Left forelimb (tissue), 1 donor: Measurements from ENCODE around the gene MSH6.

Experiments used
- DNase-seq: peaks from one replicate; pipeline ENCODE4 v3.0.0-alpha.2; 2018; ENCODE audit warnings: low spot score

MSH6 gene

DNA sequence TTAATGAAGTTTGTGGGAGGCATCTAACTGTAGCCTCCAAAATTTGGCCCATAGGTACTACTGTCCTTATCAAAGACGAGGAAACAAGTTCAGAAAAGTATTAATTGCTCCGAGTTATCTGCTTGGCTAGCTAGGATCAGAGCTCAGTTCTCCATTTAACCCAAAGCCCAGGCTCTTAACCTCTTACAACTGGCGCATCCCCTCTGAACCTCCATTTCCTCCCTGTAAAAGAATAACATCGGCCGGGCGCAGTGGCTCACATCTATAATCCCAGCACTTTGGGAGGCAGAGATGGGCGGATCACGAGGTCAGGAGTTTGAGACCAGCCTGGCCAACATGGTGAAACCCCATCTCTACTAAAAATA, 3.5 kb upstream of the MSH6 start:
- DNase-seq = no peak

DNA sequence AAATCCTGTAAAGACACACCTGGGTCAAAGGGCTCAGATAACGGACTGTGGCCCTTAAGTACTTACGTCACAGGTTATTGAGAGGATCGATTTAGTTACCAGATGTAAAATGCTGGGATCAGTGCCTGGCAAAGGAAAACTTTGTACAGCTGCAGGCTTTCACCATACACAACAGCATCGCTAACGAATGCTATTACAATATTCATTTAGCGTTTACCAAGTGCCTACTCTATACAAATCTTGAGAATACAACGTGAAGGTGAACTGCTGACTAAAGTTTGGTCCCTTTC, 619 bp upstream of the MSH6 start:
- DNase-seq = no peak

DNA sequence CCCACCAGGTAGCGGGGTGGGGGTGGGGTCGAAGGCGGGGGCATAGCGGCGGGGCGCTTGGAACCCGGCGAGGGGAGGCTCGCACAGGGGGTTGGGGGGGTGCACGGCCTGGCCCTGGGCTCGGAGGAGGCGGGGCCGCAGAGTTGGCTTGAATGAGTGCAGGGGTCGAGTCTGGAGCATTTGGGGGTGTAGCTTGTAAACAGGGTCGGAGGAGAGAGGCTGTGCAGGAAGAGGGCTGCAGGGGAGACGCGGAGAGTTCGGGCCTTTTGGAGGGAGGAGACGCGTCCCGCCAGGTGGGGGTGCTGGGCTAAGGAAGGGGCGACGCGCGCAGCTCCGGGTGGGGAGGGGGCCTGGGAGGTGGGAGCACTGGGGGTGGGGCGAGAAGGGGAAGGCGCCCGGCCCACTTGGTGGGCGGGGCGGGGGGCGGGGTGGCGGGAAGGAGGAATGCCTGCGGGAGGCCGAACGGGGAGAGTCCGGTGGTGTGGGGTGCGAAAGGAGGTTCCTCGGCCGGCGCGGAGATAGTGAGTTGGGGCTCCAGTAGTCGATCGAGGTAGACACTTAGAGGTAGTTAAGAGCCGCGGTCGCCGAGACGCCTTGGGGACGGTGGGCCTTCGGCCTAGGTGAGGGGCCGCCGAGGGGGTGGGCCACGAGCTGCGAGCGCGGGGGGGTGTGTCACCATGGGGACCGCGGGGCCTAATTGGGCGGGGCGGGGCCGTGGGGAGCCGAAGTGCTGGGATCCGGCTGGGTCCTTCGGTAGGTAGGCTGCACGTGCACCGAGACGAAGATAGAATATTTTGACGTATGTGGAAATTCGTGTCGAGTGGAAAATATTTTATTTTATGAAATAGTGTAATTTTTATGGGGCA, 774 bp downstream of the MSH6 start:
- peak; percentile 91 for DNase-seq

DNA sequence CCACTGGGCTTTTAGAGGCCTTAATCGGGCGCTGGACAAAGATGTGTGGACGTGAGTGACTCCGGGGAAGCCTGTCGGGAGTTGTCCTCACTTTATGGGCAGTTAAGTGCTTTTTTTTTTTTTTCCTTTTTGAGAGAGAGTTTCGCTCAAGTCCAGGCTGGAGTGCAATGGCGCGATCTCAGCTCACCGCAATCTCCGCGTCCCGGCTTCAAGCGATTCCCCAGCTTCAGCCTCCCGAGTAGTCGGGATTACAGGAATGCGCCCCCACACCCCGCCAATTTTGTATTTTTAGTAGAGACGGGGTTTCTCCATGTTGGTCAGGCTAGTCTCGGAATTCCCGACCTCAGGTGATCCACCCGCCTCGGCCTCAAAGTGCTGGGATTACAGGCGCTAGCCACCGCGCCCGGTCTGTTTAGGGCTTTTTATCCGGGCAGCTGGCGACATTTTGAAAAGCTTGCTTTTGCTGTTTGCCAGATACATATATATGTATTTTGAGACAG, 1.5 kb downstream of the MSH6 start:
- peak; percentile 68 for DNase-seq

DNA sequence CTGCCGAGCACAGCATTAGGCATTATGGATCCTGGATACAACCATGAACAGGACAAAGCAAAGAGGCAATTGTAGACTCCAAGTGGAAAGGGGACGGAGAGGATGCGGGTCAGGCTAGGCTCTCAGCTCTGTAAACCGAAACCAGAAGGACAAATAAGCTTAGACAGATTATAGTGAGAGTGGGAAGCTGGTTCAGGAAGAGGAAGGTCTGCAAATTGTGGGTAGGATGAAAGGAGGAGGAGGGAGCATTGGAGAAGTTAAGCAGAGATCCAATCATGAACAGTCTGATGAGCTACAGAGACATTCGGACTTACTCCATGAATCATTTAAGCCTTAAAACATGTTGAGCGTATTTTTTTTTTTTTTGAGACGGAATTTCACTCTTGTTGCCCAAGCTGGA, 3.0 kb downstream of the MSH6 start:
- DNase-seq = peak; percentile 6

DNA sequence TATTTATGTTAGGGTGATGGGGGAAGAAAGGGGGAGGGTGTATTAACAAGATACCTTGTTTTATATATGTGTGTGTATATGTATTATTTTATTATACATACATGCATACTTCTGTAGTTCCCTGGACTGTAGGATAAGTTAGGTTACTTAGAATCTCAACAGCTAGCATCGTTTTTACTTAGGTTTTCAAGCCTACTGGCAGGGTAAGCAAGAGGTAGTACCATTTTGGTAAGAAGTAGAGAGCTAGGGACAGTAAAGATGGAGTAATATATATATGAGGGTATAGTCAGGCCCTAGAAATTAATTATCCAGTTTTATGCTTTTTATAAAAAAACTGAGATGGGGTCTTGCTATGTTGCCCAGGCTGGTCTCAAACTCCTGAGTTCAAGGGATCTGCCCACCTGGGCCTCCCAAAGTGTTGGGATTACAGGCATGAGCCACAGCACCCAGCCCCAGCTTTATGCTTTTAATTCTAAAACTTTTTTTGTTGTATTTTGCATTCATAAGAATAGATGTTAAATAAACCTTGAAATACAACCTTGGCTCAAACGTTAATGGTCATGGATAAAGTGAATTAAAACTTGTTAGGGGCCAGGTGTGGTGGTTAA, 13.2 kb downstream of the MSH6 start:
- no peak for DNase-seq

DNA sequence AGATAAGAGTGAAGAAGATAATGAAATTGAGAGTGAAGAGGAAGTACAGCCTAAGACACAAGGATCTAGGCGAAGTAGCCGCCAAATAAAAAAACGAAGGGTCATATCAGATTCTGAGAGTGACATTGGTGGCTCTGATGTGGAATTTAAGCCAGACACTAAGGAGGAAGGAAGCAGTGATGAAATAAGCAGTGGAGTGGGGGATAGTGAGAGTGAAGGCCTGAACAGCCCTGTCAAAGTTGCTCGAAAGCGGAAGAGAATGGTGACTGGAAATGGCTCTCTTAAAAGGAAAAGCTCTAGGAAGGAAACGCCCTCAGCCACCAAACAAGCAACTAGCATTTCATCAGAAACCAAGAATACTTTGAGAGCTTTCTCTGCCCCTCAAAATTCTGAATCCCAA, 15.7 kb downstream of the MSH6 start:
- no peak for DNase-seq

DNA sequence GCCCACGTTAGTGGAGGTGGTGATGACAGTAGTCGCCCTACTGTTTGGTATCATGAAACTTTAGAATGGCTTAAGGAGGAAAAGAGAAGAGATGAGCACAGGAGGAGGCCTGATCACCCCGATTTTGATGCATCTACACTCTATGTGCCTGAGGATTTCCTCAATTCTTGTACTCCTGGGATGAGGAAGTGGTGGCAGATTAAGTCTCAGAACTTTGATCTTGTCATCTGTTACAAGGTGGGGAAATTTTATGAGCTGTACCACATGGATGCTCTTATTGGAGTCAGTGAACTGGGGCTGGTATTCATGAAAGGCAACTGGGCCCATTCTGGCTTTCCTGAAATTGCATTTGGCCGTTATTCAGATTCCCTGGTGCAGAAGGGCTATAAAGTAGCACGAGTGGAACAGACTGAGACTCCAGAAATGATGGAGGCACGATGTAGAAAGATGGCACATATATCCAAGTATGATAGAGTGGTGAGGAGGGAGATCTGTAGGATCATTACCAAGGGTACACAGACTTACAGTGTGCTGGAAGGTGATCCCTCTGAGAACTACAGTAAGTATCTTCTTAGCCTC, 16.2 kb downstream of the MSH6 start:
- no peak for DNase-seq

DNA sequence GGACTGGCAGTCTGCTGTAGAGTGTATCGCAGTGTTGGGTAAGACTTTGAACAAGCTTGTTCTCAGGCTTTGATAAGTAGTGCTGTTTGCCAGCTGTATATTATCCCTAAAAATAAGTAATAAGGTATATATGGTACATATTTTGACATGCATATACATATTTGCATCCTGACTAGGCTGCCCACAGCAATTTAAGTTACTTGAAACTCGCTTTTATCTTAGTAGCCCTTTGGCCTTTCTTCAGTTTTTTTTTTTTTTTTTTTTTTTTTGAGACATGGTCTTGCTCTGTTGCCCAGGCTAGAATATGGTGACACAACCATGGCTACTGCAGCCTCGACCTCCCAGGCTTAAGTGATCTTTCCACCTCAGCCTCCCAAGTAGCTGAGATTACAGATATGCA, 18.2 kb downstream of the MSH6 start:
- DNase-seq = no peak

DNA sequence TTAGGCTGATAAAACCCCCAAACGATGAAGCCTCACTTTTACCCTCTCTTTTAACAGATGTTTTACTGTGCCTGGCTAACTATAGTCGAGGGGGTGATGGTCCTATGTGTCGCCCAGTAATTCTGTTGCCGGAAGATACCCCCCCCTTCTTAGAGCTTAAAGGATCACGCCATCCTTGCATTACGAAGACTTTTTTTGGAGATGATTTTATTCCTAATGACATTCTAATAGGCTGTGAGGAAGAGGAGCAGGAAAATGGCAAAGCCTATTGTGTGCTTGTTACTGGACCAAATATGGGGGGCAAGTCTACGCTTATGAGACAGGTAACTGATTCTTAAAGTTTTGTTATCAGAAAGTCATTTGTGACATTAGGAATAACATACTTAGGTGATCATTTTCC, 20.4 kb downstream of the MSH6 start:
- no peak for DNase-seq

DNA sequence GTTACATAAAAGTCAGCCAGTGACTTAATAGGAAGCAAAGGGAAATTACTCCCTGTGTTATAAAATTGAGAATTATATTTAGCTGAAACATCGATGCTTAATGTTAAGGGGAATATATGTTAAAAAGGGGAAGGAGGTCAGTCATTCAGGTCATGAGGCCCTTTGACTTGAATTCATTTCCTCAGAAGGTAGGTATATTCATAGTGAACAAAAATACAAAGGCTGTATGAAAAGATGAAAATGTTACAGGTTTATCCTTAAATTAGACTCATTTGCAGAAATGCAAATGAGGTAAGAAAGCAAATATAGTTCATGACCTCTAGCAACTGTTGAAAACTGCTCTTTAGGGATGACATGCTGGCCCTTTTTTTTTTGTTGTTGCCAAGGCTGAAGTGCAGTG, 20.8 kb downstream of the MSH6 start:
- no peak for DNase-seq

DNA sequence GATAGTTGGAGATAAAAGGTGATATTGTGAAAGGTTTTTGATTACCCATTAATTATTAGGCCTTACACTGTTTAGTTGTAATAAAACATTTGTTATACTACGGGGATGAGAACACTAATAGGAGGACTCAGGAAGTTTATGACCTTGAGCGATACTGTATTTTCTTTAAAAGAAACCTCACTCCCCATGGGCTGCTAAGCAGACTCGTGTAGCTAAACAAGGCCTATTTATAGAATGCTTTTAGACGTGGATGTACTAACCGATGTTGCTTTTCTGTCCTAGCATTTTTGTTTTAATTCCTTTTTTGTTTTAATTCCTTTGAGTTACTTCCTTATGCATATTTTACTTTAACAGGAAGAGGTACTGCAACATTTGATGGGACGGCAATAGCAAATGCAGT, 22.9 kb downstream of the MSH6 start:
- DNase-seq = no peak

DNA sequence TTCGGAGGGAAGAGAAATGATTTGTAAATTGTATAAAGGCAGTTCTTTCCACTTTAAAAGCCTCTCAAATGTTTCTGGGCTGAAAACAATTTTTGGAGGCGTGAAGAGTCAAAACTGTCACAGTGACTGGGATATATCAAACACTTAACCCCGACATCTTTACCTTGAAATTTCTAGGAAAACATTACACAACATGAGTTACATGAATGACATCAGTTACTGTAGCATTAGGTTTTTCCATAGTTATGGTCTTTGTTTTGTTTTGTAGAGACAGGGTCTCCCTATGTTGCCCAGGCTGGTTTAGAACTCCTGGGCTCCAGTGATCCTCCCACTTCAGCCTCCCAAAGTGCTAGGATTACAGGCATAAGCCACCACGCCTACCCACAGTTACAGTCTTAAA, 25.7 kb downstream of the MSH6 start:
- DNase-seq = no peak

DNA sequence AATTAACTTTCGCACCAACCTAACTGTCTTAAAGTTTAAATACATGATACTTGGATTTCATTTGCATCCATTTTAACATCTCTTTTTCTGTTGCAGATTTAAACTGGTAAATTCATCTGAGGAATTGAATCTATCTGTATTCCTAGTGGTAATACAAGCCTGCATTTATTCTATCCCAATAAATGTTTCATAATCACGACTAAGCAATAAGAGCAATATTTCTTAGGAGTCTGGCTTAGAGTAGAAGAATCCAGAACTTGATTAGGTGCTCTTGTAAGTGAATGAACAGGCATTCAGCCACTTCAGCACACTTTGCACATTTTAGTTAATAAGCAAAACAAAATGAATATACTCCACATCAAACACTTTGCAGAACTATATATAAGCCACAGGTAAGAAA, 27.0 kb downstream of the MSH6 start:
- no peak for DNase-seq

DNA sequence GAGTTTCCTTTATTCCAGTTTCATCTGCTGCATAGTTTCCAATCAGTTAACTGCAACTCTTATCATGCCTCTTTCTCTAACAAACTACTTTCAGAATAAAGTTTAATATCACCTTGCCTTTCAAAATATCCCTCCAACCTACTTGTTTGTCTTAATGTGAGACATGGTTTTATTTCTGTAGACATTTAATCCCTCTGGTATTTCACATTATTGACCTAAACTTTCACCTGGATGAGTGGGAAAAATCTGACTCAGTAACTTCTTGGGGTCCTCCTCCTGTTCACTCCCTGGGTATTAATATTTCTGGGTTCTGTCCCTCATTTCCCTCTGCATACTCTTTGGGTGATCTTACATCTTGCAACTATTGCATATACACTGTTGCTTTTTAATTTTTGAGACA, 27.9 kb downstream of the MSH6 start:
- DNase-seq = no peak

DNA sequence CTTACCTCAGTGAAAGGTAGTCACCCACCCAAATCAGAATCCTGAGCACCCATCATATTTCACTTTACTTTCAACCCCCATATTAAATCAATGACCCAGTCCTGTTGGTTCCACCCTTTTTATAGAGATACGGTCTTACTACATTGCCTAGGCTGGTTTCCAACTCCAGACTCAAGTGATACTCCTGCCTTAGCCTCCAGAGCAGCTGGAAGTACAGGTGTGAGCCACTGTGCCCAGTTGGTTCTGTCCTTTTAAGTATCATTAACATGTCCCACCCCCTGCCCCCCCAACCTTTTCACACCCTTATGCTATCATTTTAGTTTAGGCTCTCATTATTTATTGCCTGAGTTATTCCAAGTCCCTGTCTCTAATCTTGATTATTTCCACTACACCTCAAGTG, 28.7 kb downstream of the MSH6 start:
- DNase-seq = no peak

DNA sequence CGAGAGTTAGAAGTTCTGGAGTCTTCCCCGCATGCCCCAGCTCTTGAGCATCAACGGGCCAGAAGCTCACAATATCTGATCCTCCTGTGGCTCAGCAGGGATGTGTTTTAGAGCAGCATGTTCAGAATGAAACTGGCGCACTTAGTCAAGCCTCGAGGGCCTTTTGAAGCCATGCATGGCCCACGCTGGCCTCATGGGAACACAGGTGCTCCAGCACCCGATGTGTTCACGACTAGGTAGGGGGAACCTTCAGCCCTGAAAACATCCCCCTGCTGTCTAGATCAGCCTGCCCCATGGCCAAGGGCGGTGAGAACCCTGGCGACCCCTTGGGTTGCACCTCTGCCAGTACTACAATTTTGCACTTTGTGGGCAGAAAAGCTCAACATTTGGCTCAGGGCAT, 32.8 kb downstream of the MSH6 start:
- no peak for DNase-seq

DNA sequence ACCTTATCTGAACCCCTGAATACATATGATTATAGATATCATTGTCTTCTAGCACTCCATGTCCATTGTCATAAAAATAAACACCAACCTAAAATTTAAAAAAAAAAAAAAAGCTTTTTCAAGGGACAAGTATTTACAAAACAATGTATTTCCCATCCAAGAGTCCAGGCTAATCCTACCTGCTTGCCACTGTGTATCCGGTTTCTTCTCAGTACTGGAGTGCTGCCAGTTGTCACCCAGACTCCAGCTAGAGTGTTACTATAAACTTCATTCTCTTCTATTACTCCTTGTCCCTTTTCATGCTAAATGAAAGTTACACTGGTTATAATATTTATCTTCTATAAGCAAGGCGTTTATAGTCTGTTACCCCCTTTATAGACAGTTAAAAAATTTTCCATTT, 35.8 kb downstream of the MSH6 start:
- DNase-seq = no peak

DNA sequence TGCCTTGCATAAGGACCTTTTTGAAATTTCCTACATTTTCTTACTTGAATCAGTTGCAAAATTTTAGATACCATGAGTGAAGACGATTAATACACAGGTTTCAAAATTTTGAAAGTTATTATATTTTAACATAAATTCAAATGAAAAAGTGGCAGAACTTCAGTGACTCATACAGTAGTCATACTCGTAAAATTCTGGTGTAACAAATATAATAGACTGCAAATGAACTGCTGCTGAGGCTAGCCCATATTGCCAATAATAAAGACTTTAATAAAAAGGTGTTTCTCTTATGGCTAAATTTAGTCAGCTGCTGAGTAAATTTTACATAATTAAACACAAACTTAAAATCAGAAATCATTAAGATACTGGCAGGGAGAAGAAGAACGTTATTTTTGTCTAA, 36.9 kb downstream of the MSH6 start:
- no peak for DNase-seq

DNA sequence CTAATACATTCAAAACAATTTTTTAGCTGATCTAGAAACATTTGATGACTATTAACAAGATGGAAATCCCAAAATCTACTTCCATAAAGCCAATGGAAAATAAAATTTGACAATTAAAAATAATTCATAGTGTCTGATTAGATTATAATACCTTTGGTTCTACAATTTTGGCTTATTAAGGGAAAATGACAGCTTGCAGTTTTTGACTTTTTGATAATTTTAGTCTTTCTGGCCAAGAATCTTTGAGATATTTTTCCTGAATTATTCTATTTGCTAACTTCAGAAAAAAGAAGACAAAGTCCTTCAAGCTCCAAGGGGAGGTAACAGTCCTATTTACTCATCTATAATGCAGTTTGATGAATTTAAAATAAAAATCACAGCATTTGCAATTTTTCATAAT, 39.6 kb downstream of the MSH6 start:
- no peak for DNase-seq

DNA sequence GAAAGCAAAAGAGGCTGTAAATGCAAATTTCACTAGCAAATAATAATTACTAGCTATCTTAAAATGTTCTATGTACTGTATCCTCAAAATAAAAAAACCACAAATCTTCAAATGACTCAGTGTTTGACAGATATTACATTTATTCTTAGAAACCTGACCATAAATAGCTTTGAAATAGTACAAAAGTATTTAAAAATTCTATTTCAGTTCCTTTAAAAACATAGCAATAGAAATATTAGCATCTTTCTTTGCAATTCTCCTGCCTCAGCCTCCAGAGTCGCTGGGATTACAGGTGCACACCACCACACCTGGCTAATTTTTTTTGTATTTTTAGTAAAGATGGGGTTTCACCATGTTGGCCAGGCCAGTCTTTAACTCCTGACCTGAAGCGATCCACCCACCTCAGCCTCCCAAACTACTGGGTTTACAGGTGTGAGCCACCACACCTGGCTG, 50.6 kb downstream of the MSH6 start:
- no peak for DNase-seq

DNA sequence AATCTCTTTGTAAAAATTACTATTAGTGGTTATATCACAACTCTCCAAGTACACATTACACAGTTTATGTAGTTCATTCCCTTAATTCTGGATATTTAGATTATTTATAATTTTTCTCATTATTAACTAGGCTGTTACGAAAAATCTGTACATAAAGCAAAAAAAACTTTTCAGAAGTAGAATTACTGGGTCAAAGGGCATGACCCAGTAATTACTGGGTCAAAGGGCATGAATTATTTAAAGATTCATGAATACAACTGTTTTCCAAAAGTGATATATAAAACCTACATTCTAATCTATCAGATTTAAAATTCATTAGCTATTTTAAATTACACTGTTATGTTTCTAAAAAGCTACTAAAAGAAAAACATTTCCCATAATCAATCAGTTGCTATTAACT, 55.3 kb downstream of the MSH6 start:
- no peak for DNase-seq

DNA sequence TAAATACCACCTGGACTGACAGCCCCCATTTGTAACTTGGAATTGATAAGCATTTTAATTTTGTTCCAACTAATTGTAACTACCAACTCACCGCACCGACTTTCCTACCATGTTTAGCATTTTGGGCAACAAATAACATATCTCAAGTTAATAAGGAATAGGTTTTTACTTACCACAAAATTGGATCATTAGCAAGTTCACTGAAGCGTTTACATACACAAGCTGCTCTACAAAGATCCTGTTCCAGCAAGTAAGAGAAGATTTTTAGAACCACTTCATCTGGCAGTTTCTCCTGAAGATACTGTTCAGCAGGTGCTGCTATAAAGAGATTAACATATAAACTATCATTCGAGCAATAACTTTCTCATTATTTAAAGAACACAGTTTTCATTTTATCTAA, 55.7 kb downstream of the MSH6 start:
- DNase-seq = no peak

DNA sequence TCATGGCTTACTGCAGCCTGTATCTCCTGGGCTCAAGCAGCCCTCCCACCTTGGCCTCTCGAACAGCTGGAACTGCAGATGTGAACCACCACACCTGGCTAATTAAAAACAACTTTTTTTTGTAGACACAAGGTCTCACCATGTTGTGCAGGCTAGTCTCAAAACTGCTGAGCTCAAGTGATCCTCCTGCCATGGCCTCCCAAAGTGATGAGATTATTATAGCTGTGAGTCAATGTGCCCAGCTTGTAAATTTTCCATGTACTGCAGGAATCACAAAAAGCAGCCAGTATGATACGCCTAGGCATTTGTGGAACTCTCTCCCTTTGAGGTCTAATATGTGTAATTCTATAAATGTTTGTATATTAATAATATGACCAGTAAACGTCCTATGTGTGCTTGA, 59.9 kb downstream of the MSH6 start:
- no peak for DNase-seq
